ENCODE measurements around the gene RTP1. TPM values are rescaled to one million over a fixed set of nuclear protein-coding genes. Genes with fewer than 3 reads are reported as not detected.
"Not testable (repeated sequence)": the region's sequence is repeated elsewhere in the genome, so short reads cannot be mapped to it uniquely, and the experiment has no call there.

RTP1 gene
- total RNA-seq, 1 donor from 2014 or later, result not detected

GRCh38 chr3:187196573-187197334 is 532 bp upstream of the RTP1 start:
- Histone ChIP-seq H3K4me2 (no peak overlapping the region), H3K4me3 (no peak overlapping the region), H3K27me3 (no peaks in the 10 kb centered on the region), H3F3A (ENCODE audit: low read depth) (no peaks in the 10 kb centered on the region), H3K9ac (no peak overlapping the region), H3K4me1 (peaks cover 8% of the 10 kb centered on the region), H3K27ac (no peak overlapping the region), H2AFZ (replicated peaks) (peak overlapping the region; percentile 82), H3K36me3 (no peaks in the 10 kb centered on the region), H4K20me1 (ENCODE audit: low read depth) (no peaks in the 10 kb centered on the region), H3K79me2 (ENCODE audit: low read depth) (no peaks in the 10 kb centered on the region), H3K9me3 (ENCODE audit: low read depth) (no peaks in the 10 kb centered on the region)
- no peaks in the 10 kb centered on the region for H3K9me3 Mint-ChIP-seq
- no peak overlapping the region for H3K4me3 Mint-ChIP-seq
- peaks cover 7% of the 10 kb centered on the region for H3K27me3 Mint-ChIP-seq (ENCODE audit: insufficient read depth, low read depth)
- DNase-seq (ENCODE audit: low spot score), result no peak
- H3K36me3 Mint-ChIP-seq, result no peaks in the 10 kb centered on the region
- H3K4me1 Mint-ChIP-seq, result peaks cover 7% of the 10 kb centered on the region
- H3K27ac Mint-ChIP-seq, result no peak overlapping the region
- TF ChIP-seq CTCF (IDR thresholded peaks at IDR 0.05) (no peak), EZH2phosphoT487 (IDR thresholded peaks at IDR 0.05) (no peak), EZH2 (IDR thresholded peaks at IDR 0.05) (no peak)

- no peaks in the 10 kb centered on the region for H3K9me3 ChIP-seq (ENCODE audit: low read depth)
- H3K36me3 ChIP-seq, result no peaks in the 10 kb centered on the region
- TF ChIP-seq EZH2phosphoT487 (IDR thresholded peaks at IDR 0.05), result no peak
- no peak for TF ChIP-seq CTCF (IDR thresholded peaks at IDR 0.05)
- TF ChIP-seq EZH2 (IDR thresholded peaks at IDR 0.05), result no peak
- H4K20me1 ChIP-seq (ENCODE audit: low read depth), result no peaks in the 10 kb centered on the region
- Mint-ChIP-seq H3K27me3 (ENCODE audit: insufficient read depth, low read depth) (peaks cover 8% of the 10 kb centered on the region), H3K4me1 (peaks cover 7% of the 10 kb centered on the region), H3K9me3 (no peaks in the 10 kb centered on the region), H3K27ac (no peak overlapping the region), H3K36me3 (no peaks in the 10 kb centered on the region), H3K4me3 (no peak overlapping the region)
- no peaks in the 10 kb centered on the region for H3K79me2 ChIP-seq (ENCODE audit: low read depth)
- no peak overlapping the region for H2AFZ ChIP-seq (replicated peaks)
- H3F3A ChIP-seq (ENCODE audit: low read depth), result no peaks in the 10 kb centered on the region
- no peak overlapping the region for H3K4me3 ChIP-seq
- peaks cover 17% of the 10 kb centered on the region for H3K4me1 ChIP-seq
- H3K9ac ChIP-seq, result no peak overlapping the region
- H3K27ac ChIP-seq, result no peak overlapping the region
- DNase-seq (ENCODE audit: low spot score), result no peak
- H3K4me2 ChIP-seq, result no peak overlapping the region
- H3K27me3 ChIP-seq, result no peaks in the 10 kb centered on the region
Observed at GRCh38 chr3:187198490-187198889, 1.2 kb downstream of the RTP1 start.

- not testable (repeated sequence) for H3K4me3 ChIP-seq; H4K20me1 ChIP-seq (ENCODE audit: low read depth); H2AFZ ChIP-seq (replicated peaks); H3K36me3 Mint-ChIP-seq; H3K9ac ChIP-seq; H3K9me3 Mint-ChIP-seq; H3K4me3 Mint-ChIP-seq; H3K27me3 Mint-ChIP-seq (ENCODE audit: insufficient read depth, low read depth); DNase-seq (ENCODE audit: low spot score); H3K27me3 ChIP-seq; H3K79me2 ChIP-seq (ENCODE audit: low read depth); H3K4me1 Mint-ChIP-seq; H3K36me3 ChIP-seq; H3K4me2 ChIP-seq; H3F3A ChIP-seq (ENCODE audit: low read depth); H3K27ac Mint-ChIP-seq; H3K9me3 ChIP-seq (ENCODE audit: low read depth); H3K27ac ChIP-seq
- H3K4me1 ChIP-seq, result peaks cover 17% of the 10 kb centered on the region
Observed at GRCh38 chr3:187199463-187200050, 2.3 kb downstream of the RTP1 start.

- H3K27me3 Mint-ChIP-seq (ENCODE audit: insufficient read depth, low read depth), result peaks cover 2% of the 10 kb centered on the region
- no peaks in the 10 kb centered on the region for H4K20me1 ChIP-seq (ENCODE audit: low read depth)
- H3K9me3 Mint-ChIP-seq, result peaks cover 6% of the 10 kb centered on the region
- no peak overlapping the region for H3K27ac Mint-ChIP-seq
- H3F3A ChIP-seq (ENCODE audit: low read depth), result peaks cover 3% of the 10 kb centered on the region
- TF ChIP-seq CTCF (IDR thresholded peaks at IDR 0.05), result no peak
- TF ChIP-seq EZH2 (IDR thresholded peaks at IDR 0.05), result no peak
- no peak for TF ChIP-seq EZH2phosphoT487 (IDR thresholded peaks at IDR 0.05)
- peaks cover 10% of the 10 kb centered on the region for H3K4me1 Mint-ChIP-seq
- no peaks in the 10 kb centered on the region for H3K36me3 ChIP-seq
- H3K4me3 ChIP-seq, result no peak overlapping the region
- no peaks in the 10 kb centered on the region for H3K79me2 ChIP-seq (ENCODE audit: low read depth)
- H3K9me3 ChIP-seq (ENCODE audit: low read depth), result peaks cover 5% of the 10 kb centered on the region
- H3K36me3 Mint-ChIP-seq, result no peaks in the 10 kb centered on the region
- H3K27ac ChIP-seq, result no peak overlapping the region
- H3K4me3 Mint-ChIP-seq, result no peak overlapping the region
- no peak overlapping the region for H3K9ac ChIP-seq
- H2AFZ ChIP-seq (replicated peaks), result no peak overlapping the region
- H3K4me2 ChIP-seq, result no peak overlapping the region
- H3K4me1 ChIP-seq, result peaks cover 18% of the 10 kb centered on the region
- no peaks in the 10 kb centered on the region for H3K27me3 ChIP-seq
- no peak for DNase-seq (ENCODE audit: low spot score)
Observed at GRCh38 chr3:187205683-187206082, 8.4 kb downstream of the RTP1 start.
